Measurements from ENCODE around the gene CACNG1. TPM values are rescaled to one million over a fixed set of nuclear protein-coding genes. Genes with fewer than 3 reads are reported as not detected.

Gene CACNG1
- polyA plus RNA-seq, 1 donor from 2014 or later = 0.77 TPM

DNA sequence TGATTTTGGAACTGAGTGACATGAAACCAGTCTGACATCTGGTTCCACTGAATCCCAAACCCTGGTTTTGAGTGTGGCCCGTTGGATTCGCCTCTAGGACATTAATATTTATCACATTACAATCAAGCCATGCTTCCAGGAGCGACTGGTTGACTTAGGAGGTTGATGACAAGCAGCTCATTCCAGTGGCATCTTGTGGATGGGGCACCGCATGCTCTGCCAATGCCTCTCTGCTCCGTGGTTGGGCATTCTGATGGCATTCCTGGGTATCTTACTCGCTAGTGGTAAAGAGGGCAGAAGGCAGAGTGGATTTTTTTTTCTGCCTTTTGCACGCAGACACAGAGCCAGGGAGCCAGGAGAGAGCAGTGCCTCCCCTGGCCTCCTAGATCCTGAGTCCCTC, 48.4 kb upstream of the CACNG1 start:
- Histone ChIP-seq H4K20me1 (ENCODE audit: insufficient read depth) (no peaks in the 10 kb centered on the region), H2AFZ (ENCODE audit: low read depth, low read length) (no peak overlapping the region), H3K4me3 (ENCODE audit: low read length) (no peak overlapping the region), H3K27me3 (ENCODE audit: insufficient read depth, low read depth, low read length) (no peaks in the 10 kb centered on the region), H3K9me2 (ENCODE audit: insufficient read depth, low read length) (no peaks in the 10 kb centered on the region), H3K9me3 (ENCODE audit: low read length) (no peaks in the 10 kb centered on the region), H3K27ac (ENCODE audit: low read length) (no peak overlapping the region), H3K36me3 (ENCODE audit: insufficient read depth, low read length) (peaks cover 6% of the 10 kb centered on the region), H3K79me2 (replicated peaks; ENCODE audit: insufficient read depth, low read length) (no peaks in the 10 kb centered on the region), H3K4me2 (ENCODE audit: low read length) (no peak overlapping the region), H3F3A (ENCODE audit: insufficient read depth, low read length, poor library complexity, severe bottlenecking) (no peaks in the 10 kb centered on the region), H3K9ac (ENCODE audit: low read length) (no peak overlapping the region)
- no peak for TF ChIP-seq EZH2 (IDR thresholded peaks at IDR 0.05; ENCODE audit: borderline replicate concordance, insufficient read depth, low read length, poor library complexity, severe bottlenecking)
- TF ChIP-seq TAF1 (IDR thresholded peaks at IDR 0.05; ENCODE audit: low read depth) = no peak
- TF ChIP-seq SMC3 (conservative IDR thresholded peaks at IDR 0.05; ENCODE audit: poor library complexity) = no peak
- no peak for TF ChIP-seq MXI1 (conservative IDR thresholded peaks at IDR 0.05; ENCODE audit: poor library complexity, severe bottlenecking)
- TF ChIP-seq EP300 (conservative IDR thresholded peaks at IDR 0.05; ENCODE audit: poor library complexity, severe bottlenecking) = no peak
- TF ChIP-seq RAD21 (conservative IDR thresholded peaks at IDR 0.05) = no peak
- TF ChIP-seq POLR2AphosphoS5 (IDR thresholded peaks at IDR 0.05) = no peak
- TF ChIP-seq, protein P1, sequence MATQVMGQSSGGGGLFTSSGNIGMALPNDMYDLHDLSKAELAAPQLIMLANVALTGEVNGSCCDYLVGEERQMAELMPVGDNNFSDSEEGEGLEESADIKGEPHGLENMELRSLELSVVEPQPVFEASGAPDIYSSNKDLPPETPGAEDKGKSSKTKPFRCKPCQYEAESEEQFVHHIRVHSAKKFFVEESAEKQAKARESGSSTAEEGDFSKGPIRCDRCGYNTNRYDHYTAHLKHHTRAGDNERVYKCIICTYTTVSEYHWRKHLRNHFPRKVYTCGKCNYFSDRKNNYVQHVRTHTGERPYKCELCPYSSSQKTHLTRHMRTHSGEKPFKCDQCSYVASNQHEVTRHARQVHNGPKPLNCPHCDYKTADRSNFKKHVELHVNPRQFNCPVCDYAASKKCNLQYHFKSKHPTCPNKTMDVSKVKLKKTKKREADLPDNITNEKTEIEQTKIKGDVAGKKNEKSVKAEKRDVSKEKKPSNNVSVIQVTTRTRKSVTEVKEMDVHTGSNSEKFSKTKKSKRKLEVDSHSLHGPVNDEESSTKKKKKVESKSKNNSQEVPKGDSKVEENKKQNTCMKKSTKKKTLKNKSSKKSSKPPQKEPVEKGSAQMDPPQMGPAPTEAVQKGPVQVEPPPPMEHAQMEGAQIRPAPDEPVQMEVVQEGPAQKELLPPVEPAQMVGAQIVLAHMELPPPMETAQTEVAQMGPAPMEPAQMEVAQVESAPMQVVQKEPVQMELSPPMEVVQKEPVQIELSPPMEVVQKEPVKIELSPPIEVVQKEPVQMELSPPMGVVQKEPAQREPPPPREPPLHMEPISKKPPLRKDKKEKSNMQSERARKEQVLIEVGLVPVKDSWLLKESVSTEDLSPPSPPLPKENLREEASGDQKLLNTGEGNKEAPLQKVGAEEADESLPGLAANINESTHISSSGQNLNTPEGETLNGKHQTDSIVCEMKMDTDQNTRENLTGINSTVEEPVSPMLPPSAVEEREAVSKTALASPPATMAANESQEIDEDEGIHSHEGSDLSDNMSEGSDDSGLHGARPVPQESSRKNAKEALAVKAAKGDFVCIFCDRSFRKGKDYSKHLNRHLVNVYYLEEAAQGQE (IDR thresholded peaks at IDR 0.05; ENCODE audit: borderline replicate concordance) = no peak
- TF ChIP-seq, protein P2, sequence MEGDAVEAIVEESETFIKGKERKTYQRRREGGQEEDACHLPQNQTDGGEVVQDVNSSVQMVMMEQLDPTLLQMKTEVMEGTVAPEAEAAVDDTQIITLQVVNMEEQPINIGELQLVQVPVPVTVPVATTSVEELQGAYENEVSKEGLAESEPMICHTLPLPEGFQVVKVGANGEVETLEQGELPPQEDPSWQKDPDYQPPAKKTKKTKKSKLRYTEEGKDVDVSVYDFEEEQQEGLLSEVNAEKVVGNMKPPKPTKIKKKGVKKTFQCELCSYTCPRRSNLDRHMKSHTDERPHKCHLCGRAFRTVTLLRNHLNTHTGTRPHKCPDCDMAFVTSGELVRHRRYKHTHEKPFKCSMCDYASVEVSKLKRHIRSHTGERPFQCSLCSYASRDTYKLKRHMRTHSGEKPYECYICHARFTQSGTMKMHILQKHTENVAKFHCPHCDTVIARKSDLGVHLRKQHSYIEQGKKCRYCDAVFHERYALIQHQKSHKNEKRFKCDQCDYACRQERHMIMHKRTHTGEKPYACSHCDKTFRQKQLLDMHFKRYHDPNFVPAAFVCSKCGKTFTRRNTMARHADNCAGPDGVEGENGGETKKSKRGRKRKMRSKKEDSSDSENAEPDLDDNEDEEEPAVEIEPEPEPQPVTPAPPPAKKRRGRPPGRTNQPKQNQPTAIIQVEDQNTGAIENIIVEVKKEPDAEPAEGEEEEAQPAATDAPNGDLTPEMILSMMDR (IDR thresholded peaks at IDR 0.05; ENCODE audit: poor library complexity, severe bottlenecking) = no peak

DNA sequence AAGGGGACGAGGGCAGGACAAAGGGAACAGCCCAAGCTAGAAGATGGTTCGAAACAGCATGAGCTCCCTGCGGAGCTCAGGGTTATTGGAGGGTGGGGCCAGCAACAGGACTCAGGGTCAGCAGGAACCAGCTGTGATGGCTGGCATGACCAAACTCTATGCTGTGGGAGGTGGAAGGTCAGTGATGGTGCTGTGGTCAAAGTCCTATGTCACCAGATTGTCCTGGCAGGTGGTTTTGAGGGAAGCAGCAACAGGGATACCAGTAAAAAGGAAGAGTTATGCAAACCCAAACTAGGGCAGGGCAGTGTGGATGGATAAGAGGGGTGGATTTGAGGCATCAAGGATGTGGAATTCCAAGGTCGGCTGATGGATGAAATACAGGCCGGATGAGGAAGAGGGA, 47.4 kb upstream of the CACNG1 start:
- H2AFZ ChIP-seq (ENCODE audit: low read depth, low read length) = no peak overlapping the region
- no peak overlapping the region for H3K27ac ChIP-seq (ENCODE audit: low read length)
- H3K4me2 ChIP-seq (ENCODE audit: low read length) = no peak overlapping the region
- no peaks in the 10 kb centered on the region for H3K9me3 ChIP-seq (ENCODE audit: low read length)
- H4K20me1 ChIP-seq (ENCODE audit: insufficient read depth) = no peaks in the 10 kb centered on the region
- H3K9me2 ChIP-seq (ENCODE audit: insufficient read depth, low read length) = no peaks in the 10 kb centered on the region
- H3K4me3 ChIP-seq (ENCODE audit: low read length) = no peak overlapping the region
- H3F3A ChIP-seq (ENCODE audit: insufficient read depth, low read length, poor library complexity, severe bottlenecking) = no peaks in the 10 kb centered on the region
- peaks cover 6% of the 10 kb centered on the region for H3K79me2 ChIP-seq (replicated peaks; ENCODE audit: insufficient read depth, low read length)
- TF ChIP-seq EZH2 (IDR thresholded peaks at IDR 0.05; ENCODE audit: borderline replicate concordance, insufficient read depth, low read length, poor library complexity, severe bottlenecking) = no peak
- TF ChIP-seq SMC3 (conservative IDR thresholded peaks at IDR 0.05; ENCODE audit: poor library complexity) = no peak
- no peak for TF ChIP-seq EP300 (conservative IDR thresholded peaks at IDR 0.05; ENCODE audit: poor library complexity, severe bottlenecking)
- TF ChIP-seq TAF1 (IDR thresholded peaks at IDR 0.05; ENCODE audit: low read depth) = no peak
- TF ChIP-seq, protein P2 (IDR thresholded peaks at IDR 0.05; ENCODE audit: poor library complexity, severe bottlenecking) = no peak
- TF ChIP-seq POLR2AphosphoS5 (IDR thresholded peaks at IDR 0.05) = no peak
- TF ChIP-seq RAD21 (conservative IDR thresholded peaks at IDR 0.05) = no peak
- no peak for TF ChIP-seq MXI1 (conservative IDR thresholded peaks at IDR 0.05; ENCODE audit: poor library complexity, severe bottlenecking)
- TF ChIP-seq, protein P1 (IDR thresholded peaks at IDR 0.05; ENCODE audit: borderline replicate concordance) = no peak
- no peak overlapping the region for H3K9ac ChIP-seq (ENCODE audit: low read length)
- H3K36me3 ChIP-seq (ENCODE audit: insufficient read depth, low read length) = no peaks in the 10 kb centered on the region
- no peaks in the 10 kb centered on the region for H3K27me3 ChIP-seq (ENCODE audit: insufficient read depth, low read depth, low read length)

All from neural cell (in vitro differentiated cells).